Measurements from ENCODE around the gene THBD.
A peak's percentile ranks its signal among the peaks of the same experiment; 100 is the strongest.

THBD gene

DNA sequence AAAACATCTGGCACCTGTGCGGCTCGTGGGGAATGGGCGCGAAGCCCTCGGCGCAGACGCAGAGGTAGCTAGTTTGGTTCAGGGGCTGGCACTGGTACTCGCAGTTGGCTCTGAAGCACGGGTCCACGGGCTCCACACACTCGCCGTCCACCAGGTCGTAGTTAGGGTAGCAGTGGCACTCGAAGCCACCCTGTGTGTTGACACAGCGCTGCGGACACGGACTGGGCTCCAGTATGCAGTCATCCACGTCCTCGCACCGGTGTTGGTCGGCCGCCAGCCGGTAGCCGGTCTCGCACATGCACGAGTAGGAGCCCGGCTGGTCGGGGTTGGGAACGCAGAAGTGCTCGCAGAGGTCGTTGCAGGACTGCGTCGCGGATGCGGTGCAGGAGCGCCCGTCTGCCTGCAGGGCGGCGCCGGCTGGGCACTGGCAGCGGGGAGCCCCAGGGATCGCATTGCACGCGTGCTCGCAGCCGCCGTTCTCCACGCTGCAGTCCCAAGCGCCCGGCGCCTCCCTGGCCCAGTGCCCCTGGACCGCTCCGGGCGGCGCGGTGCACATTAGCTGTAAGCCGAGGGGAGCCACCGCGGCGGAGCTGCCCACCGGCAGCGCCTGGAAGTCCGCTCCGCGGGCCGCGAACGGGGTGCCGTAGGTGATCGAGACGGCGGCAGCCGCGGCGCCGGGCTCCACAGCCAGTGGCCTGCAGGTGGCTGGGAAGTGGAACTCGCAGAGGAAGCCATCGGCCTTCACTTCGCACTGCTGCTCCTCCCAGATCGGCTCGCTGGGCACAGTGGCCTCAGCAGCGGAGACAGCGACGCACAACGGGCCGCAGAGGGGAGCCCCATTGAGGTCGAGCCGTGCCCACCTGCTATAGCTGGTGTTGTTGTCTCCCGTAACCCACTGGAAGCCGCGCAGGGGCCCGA is 930 bp downstream of the THBD start:
- Histone ChIP-seq H3K9me3 (ENCODE audit: control insufficient read depth, insufficient read depth, low read length) (no peaks in the 10 kb centered on the region), H3K36me3 (ENCODE audit: control insufficient read depth, insufficient read depth, low read length) (no peaks in the 10 kb centered on the region), H3K27me3 (ENCODE audit: control insufficient read depth, insufficient read depth, low read length) (peaks cover 24% of the 10 kb centered on the region), H3K4me3 (ENCODE audit: low read length) (peak overlapping the region; percentile 7; the same call in 1 of the 2 replicates), H3K27ac (ENCODE audit: low read length) (no peak overlapping the region), H3K4me1 (ENCODE audit: control insufficient read depth, insufficient read depth, low read length) (peaks cover 4% of the 10 kb centered on the region; the same call in 1 of the 2 replicates)
- WGBS (ENCODE audit: insufficient coverage, insufficient read length): no CpG with 5 or more reads among the region's 92 CpGs
- no peak for DNase-seq (ENCODE audit: low read depth, low spot score)

DNA sequence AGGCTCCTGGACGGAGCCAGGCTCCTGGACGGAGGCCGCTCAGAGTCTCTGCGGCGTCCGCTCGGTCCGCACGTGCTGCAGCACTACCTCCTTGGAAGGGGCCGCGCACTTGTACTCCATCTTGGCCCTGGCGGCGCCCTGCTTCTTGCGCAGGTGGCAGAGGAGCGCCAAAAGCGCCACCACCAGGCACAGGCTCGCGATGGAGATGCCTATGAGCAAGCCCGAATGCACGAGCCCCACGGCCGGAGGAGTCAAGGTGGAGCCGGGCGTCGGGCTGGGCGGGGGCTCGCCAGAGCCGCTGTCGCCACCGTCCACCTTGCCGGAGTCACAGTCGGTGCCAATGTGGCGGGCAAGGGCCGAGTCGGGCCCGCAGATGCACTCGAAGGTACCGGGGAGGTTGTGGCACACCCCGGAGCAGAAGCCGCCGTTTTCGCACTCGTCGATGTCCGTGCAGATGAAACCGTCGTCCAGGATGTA is 1.7 kb downstream of the THBD start:
- no peak for DNase-seq (ENCODE audit: low read depth, low spot score)
- Histone ChIP-seq H3K4me3 (ENCODE audit: low read length) (no peak overlapping the region), H3K36me3 (ENCODE audit: control insufficient read depth, insufficient read depth, low read length) (no peaks in the 10 kb centered on the region), H3K27me3 (ENCODE audit: control insufficient read depth, insufficient read depth, low read length) (peaks cover 24% of the 10 kb centered on the region), H3K4me1 (ENCODE audit: control insufficient read depth, insufficient read depth, low read length) (peaks cover 8% of the 10 kb centered on the region), H3K27ac (ENCODE audit: low read length) (no peak overlapping the region), H3K9me3 (ENCODE audit: control insufficient read depth, insufficient read depth, low read length) (no peaks in the 10 kb centered on the region)
- WGBS (ENCODE audit: insufficient coverage, insufficient read length): no CpG with 5 or more reads among the region's 47 CpGs

DNA sequence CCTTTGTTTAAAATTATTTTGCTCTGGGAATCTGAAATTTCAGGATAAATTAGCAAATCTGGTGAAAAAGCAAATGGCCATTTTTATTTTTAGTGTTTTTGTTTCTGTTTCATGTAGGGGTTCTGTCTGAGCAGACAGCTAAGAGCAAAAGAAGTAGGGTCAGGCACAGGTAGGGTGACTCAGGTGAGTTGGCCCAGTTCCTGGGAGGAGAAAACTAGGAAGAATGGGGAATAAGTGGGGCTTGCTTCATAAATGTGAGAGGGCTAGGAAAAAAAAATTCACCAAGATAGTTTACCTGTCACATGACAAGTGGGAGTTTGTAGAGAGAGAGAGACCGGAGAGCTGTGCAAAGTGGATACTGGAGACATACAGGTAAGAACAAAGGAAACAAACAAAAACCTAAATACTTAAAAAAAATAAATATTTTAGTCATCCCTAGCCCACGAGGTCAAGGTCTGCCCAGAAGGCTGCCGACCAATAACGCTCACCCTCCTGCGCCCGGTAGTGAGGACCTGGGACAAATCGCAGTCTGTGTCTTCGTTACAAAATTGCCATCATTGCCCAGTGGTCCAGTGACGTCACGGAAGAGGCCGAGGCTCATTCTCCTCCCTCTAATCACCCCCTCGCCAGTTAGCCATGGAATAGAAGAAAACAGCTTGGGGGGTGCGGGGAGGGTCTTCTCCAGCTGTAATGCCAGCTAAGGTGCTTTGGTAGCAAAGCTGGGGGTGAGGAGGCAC is 2.3 kb downstream of the THBD start:
- WGBS (ENCODE audit: insufficient coverage, insufficient read length): no CpG with 5 or more reads among the region's 13 CpGs
- H3K27me3 ChIP-seq (ENCODE audit: control insufficient read depth, insufficient read depth, low read length): peaks cover 24% of the 10 kb centered on the region
- DNase-seq (ENCODE audit: low read depth, low spot score): no peak

DNA sequence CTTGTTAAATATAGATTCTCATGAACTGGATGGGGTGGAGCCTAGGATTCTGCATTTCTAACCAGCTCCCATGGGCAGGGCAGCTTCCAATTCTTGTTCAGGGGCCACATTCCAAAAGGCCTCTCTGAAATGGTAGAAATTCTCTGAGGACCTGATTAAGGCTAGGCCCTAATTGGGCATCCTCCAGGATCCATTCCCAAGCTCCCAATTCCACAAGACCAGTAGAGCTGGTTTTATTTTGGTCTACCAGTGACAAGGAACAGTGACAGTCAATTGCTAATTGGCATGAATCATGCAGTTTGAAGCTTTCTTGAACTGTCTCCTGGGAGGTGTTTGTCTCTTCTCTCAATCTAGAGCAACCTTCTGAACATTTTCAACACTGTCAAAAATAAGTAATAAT is 3.0 kb downstream of the THBD start:
- no peak overlapping the region for H3K27ac ChIP-seq (ENCODE audit: low read length)
- H3K36me3 ChIP-seq (ENCODE audit: control insufficient read depth, insufficient read depth, low read length): no peaks in the 10 kb centered on the region
- H3K4me1 ChIP-seq (ENCODE audit: control insufficient read depth, insufficient read depth, low read length): peaks cover 8% of the 10 kb centered on the region
- peaks cover 22% of the 10 kb centered on the region for H3K27me3 ChIP-seq (ENCODE audit: control insufficient read depth, insufficient read depth, low read length)
- no peaks in the 10 kb centered on the region for H3K9me3 ChIP-seq (ENCODE audit: control insufficient read depth, insufficient read depth, low read length)
- no peak overlapping the region for H3K4me3 ChIP-seq (ENCODE audit: low read length)
- no peak for DNase-seq (ENCODE audit: low read depth, low spot score)

More for the DNA sequence above, 2.3 kb downstream of the THBD start:
- no peaks in the 10 kb centered on the region for H3K9me3 ChIP-seq (ENCODE audit: control insufficient read depth, insufficient read depth, low read length)
- H3K36me3 ChIP-seq (ENCODE audit: control insufficient read depth, insufficient read depth, low read length): no peaks in the 10 kb centered on the region
- no peak overlapping the region for H3K4me3 ChIP-seq (ENCODE audit: low read length)
- peaks cover 8% of the 10 kb centered on the region for H3K4me1 ChIP-seq (ENCODE audit: control insufficient read depth, insufficient read depth, low read length)
- H3K27ac ChIP-seq (ENCODE audit: low read length): no peak overlapping the region

DNA sequence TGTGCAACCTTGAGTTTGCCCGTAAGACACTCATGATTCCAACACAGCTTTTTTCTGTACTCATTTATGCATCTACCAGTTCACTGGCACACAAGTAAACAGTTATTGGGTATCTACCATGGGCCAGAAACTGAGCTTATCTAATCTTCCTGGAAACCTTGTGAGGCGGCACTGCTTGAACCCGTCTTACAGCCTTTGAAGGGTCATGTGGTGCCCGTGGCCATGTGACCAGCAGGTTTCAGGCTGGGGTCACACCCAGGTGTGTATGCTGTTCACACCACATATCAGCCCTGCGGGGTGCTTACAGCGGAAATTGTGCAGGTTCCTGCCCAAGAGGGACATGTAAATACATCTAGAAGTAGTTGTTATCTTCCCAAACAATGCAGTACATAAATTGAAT is 6.1 kb downstream of the THBD start:
- no peak overlapping the region for H3K4me3 ChIP-seq (ENCODE audit: low read length)
- H3K27ac ChIP-seq (ENCODE audit: low read length): no peak overlapping the region

DNA sequence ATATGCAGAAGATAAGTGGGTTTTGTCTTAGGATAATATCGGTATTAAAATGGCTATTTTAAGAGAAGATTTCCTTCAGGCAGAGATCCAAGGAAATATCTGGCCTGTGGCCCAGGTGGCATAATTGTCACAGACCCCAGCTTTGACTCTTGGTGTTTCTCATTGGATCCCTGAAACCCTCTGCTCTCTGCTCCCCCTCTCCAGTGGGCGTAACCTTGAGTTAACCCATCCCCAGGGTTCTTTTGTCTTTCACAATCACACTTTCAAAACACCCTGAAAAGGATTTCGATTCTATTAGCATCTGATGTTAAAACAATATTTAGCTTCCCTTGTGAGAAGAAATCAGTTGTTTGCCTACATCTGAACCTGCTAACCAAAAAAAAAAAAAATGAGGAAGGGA is 7.2 kb downstream of the THBD start:
- no peak for DNase-seq (ENCODE audit: low read depth, low spot score)
- H3K27me3 ChIP-seq (ENCODE audit: control insufficient read depth, insufficient read depth, low read length): peaks cover 4% of the 10 kb centered on the region

More for the DNA sequence above, 6.1 kb downstream of the THBD start:
- WGBS (ENCODE audit: insufficient coverage, insufficient read length): no CpG with 5 or more reads among the region's 6 CpGs
- no peak for DNase-seq (ENCODE audit: low read depth, low spot score)
- Histone ChIP-seq H3K27me3 (ENCODE audit: control insufficient read depth, insufficient read depth, low read length) (peaks cover 13% of the 10 kb centered on the region), H3K36me3 (ENCODE audit: control insufficient read depth, insufficient read depth, low read length) (no peaks in the 10 kb centered on the region), H3K4me1 (ENCODE audit: control insufficient read depth, insufficient read depth, low read length) (peaks cover 8% of the 10 kb centered on the region), H3K9me3 (ENCODE audit: control insufficient read depth, insufficient read depth, low read length) (no peaks in the 10 kb centered on the region)

DNA sequence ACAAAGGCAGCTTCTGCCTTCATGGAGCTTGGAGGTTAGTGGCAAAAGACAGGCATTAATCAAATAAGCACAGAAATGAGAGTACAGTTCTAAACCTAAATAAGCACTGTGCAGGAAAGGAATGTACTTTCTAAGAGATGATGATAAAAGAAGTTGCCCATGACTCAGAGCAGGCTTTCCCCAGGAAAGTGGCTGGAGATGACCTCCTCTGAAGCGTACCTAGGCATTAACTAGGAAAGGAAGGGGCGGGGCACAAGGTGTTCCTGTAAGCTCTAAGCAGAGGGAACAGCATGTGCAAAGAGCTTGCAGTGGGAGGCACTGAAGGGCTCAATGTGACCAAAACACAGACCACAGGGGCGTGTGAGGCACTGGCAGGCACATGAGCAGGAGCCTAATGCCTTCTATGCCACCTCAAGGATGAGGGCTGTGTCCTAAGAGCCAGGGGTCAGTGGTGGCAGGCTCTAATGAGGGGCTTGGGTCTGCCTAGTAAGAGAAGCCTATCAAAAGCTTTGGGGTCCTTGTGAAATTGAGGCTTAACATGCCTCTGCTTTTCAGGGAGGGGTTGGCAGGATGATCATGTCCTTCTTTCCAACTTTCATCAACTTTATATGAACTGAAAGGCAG is 9.5 kb downstream of the THBD start:
- no peaks in the 10 kb centered on the region for H3K36me3 ChIP-seq (ENCODE audit: control insufficient read depth, insufficient read depth, low read length)
- no peaks in the 10 kb centered on the region for H3K9me3 ChIP-seq (ENCODE audit: control insufficient read depth, insufficient read depth, low read length)
- WGBS (ENCODE audit: insufficient coverage, insufficient read length): no CpG with 5 or more reads among the region's 3 CpGs
- no peak for DNase-seq (ENCODE audit: low read depth, low spot score)
- no peak overlapping the region for H3K4me3 ChIP-seq (ENCODE audit: low read length)
- H3K27me3 ChIP-seq (ENCODE audit: control insufficient read depth, insufficient read depth, low read length): peaks cover 15% of the 10 kb centered on the region; the same call in 1 of the 2 replicates
- no peak overlapping the region for H3K27ac ChIP-seq (ENCODE audit: low read length)
- H3K4me1 ChIP-seq (ENCODE audit: control insufficient read depth, insufficient read depth, low read length): peaks cover 7% of the 10 kb centered on the region; the same call in 1 of the 2 replicates

More for the DNA sequence above, 7.2 kb downstream of the THBD start:
- Histone ChIP-seq H3K4me1 (ENCODE audit: control insufficient read depth, insufficient read depth, low read length) (peaks cover 4% of the 10 kb centered on the region; the same call in 1 of the 2 replicates), H3K27ac (ENCODE audit: low read length) (no peak overlapping the region), H3K4me3 (ENCODE audit: low read length) (no peak overlapping the region), H3K36me3 (ENCODE audit: control insufficient read depth, insufficient read depth, low read length) (no peaks in the 10 kb centered on the region), H3K9me3 (ENCODE audit: control insufficient read depth, insufficient read depth, low read length) (no peaks in the 10 kb centered on the region)
- no CpG with 5 or more reads among the region's 3 CpGs for WGBS (ENCODE audit: insufficient coverage, insufficient read length)

DNA sequence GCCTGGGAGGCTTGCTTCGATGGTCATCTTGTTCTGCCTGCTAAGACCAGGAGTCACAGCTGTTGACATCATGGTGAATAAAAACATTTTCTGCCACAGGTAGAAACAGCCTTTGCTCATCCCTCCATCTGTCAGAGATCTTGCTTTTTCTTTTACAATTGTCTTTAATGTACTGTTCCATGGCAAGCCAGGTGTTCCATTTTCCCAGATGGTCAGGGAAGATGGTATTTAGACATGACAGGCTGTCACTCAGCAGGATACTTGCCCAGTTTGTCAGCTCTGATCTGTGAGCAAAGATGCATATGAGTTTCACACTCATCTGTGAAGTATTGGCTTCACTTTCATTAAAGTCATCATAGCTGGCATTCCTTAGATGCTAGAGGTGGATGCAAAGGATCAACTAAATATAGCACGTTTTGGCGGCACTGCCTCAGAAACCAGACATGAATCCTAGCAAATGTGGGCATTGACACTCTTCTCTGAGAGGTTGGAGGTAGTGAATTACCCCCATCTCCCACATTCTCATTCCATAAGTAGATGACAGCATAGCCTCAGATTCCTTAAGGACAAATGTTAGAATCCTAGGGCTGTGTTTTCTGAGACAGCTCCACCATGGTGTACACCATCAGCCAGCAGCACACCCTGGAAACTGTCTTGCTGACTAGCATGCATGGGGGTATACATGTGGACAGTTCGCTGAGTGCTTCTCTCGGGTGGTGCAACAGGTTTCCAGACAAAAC is 10.2 kb downstream of the THBD start:
- no peaks in the 10 kb centered on the region for H3K9me3 ChIP-seq (ENCODE audit: control insufficient read depth, insufficient read depth, low read length)
- peaks cover 7% of the 10 kb centered on the region; the same call in 1 of the 2 replicates for H3K4me1 ChIP-seq (ENCODE audit: control insufficient read depth, insufficient read depth, low read length)
- WGBS (ENCODE audit: insufficient coverage, insufficient read length): no CpG with 5 or more reads among the region's 5 CpGs
- H3K27ac ChIP-seq (ENCODE audit: low read length): no peak overlapping the region
- peaks cover 20% of the 10 kb centered on the region; the same call in 1 of the 2 replicates for H3K27me3 ChIP-seq (ENCODE audit: control insufficient read depth, insufficient read depth, low read length)
- no peak overlapping the region for H3K4me3 ChIP-seq (ENCODE audit: low read length)
- no peaks in the 10 kb centered on the region for H3K36me3 ChIP-seq (ENCODE audit: control insufficient read depth, insufficient read depth, low read length)
- DNase-seq (ENCODE audit: low read depth, low spot score): no peak

DNA sequence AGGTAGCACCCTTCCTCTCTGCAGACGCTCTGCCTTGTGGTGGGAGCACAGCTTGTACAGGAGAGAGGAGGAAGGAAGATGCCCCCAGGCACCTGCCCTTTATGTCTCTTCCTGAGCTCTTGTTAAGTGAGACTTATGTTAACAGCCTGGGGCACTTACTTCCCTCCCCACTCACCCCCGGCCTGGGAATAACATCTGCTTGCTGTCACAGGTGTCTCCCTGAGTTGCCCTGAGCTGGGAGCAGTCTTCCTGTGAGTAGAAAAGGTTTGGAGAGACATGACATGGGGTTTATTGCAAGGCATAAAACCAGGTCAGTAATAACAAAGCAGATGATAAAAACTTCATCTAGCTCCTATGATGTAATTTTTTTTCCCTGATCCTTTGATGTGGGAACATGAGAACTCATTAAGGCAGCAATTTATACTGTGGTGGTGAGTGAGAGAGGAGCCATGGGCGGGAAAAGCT is 12.4 kb downstream of the THBD start:
- H3K4me1 ChIP-seq (ENCODE audit: control insufficient read depth, insufficient read depth, low read length): 0 out of 2 replicates have a peak, but pooled peaks cover 3% of the 10 kb centered on the region
- no peak overlapping the region for H3K4me3 ChIP-seq (ENCODE audit: low read length)
- H3K27me3 ChIP-seq (ENCODE audit: control insufficient read depth, insufficient read depth, low read length): peaks cover 22% of the 10 kb centered on the region; the same call in 1 of the 2 replicates
- H3K9me3 ChIP-seq (ENCODE audit: control insufficient read depth, insufficient read depth, low read length): no peaks in the 10 kb centered on the region
- no peak overlapping the region for H3K27ac ChIP-seq (ENCODE audit: low read length)
- no peaks in the 10 kb centered on the region for H3K36me3 ChIP-seq (ENCODE audit: control insufficient read depth, insufficient read depth, low read length)
- WGBS (ENCODE audit: insufficient coverage, insufficient read length): no CpG with 5 or more reads among the region's 3 CpGs
- no peak for DNase-seq (ENCODE audit: low read depth, low spot score)

Measured in iPS DF 6.9 (cell line).